Stimulated activated CD8-positive, alpha-beta memory T cell treated with anti-CD3 and anti-CD28 coated beads, Interleukin-4, amount 100 ng/mL, for 4 hours (primary cell): ENCODE results near the gene GRIK3.
"Not testable (repeated sequence)": the region's sequence is repeated elsewhere in the genome, so short reads cannot be mapped to it uniquely, and the experiment has no call there.

Source experiments
- DNase-seq, 2 donors: peaks; one replicate each; pipeline ENCODE4 v3.0.0-alpha.2; 2020; ENCODE audit warnings: low read depth in 2 of 2, low spot score in 1 of 2

The GRIK3 gene

DNA sequence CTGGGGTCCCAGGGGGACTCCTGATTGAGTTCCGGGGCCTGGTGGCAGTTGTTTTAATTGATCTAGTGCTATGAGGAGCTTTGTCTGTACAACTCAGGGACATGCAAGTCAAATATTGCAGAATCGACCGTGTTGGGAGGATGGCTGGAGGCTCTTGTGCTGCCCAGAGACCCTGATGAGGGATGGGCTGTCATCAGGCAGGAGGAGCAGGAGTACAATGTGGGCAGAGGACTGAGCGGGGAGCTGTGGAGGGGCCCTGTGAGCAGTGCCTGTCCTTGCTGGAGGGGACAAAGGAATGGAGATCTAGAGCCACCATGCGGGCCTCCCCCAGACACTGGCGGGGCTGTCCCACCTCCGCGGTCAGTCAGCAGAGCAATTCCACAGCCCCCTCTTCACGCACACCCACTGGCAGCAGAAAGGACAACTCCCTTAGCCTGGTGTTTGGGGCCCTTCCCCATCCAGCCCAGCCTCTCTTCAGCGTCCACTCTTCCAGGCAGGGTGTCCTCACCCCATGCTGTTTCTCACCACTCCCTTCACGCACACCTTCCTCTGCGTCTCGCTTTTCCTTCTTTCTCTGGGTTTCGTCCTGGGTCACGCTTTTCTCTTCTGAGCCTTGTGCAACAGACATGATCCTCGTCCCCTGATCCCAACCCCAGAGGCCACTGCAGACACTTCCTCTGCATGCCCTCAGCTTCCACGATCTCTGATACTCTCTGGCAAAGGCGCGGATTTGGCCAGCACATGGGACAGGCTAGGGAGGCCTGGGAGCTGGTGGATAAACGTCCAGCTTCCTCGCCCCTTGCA is 122.6 kb downstream of the GRIK3 start:
- no peak for DNase-seq

DNA sequence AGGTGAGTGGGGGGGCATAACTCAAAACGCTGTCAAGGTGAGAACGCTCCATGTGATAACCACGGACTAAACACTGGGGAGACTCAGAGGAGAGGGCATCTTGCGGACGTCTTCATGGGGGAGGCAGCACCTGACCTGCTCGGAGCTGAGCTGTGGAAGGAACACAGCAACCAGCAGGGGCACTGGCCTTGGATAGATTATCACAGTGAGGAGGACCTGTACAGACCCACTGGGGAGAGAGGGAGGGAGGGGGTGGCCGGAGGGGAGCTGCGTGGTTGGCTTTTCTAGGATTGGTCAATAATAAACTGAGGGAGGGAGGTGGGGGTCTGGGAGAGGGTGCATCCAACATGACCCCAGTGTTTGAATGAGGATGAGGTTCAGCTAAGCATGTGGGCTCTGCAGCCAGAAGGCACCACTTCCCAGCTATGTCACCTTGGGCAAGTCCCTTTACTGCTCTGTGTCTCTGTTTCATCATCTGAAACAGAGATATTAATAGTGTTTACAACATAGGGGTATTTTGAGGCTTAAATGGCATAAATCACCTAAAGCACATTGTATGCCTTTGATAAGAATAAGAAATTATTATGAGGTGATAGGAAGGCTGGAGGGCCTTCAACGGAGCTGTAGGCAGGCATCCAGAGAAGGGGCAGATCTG is 123.3 kb downstream of the GRIK3 start:
- DNase-seq: no peak

DNA sequence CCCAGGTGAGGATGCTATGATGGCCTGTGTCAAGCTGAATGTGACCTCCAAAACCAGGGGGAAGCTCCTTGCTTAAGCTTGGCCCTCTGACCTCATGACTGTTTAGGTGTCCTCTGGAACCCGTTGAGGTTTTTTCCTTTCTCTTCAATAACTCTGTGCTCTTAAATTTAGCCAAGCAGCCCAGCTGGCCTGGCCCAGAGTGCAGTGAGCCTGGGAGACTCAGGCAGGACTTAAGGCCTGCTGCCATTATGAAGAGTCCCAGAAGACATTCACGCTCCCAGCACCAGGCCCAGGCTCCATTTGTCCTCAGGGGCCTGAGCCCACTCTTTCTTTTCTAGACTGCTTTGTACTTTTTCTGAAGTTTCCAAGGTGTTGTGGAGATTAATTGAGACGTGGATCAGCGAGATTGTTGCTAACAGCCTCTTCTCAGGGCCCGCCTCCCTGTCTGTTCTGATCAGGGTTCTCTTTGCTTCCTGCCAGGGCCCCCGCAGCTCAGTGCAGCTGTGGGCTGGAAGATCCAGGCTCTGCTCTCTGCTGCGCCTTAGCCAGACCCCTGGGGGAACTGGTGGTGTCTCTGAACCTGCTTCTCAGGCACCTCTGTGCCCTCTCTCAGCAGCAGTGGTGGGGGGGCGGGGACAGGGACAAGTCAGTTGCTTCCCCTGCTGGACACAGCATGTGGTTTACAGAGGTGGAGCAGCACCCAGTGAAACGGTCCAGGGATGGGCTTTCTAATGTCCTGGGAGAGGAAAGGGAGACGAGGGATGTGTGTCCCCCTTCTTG is 124.2 kb downstream of the GRIK3 start:
- no peak for DNase-seq

DNA sequence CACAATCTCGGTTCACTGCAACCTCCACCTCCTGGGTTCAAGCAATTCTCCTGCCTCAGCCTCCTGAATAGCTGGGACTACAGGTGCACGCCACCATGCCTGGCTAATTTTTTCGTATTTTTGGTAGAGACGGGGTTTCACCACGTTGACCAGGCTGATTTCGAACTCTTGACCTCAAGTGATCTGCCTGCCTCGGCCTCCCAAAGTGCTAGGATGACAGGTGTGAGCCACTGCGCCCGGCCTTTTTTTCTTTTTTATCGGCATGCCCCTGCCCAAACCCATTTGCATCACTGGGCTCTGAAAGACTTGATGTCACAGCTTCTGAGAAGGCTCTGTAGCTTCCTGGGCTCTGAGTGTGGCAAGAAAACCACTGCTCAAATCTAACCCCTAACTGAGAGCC is 125.0 kb downstream of the GRIK3 start:
- not testable (repeated sequence) for DNase-seq

DNA sequence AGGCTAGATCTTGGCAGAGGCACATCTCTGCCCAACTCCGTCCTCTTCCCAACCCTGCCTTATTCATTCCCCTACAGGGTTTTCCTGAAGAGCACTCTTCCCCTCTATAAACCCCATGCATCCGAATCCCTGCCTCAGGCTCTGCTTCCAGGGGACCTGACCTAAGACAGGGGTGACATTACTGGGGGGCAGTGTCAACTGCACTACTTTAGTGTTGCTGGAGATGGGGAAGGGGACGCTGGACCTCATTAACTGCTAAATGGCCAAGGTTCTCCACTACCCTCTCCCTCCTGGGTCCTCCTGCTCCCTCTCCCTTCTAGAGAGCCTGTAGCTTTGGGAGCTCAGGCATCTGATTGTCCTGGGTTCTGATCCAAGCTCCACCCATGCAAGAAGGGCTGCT is 126.2 kb downstream of the GRIK3 start:
- no peak for DNase-seq

DNA sequence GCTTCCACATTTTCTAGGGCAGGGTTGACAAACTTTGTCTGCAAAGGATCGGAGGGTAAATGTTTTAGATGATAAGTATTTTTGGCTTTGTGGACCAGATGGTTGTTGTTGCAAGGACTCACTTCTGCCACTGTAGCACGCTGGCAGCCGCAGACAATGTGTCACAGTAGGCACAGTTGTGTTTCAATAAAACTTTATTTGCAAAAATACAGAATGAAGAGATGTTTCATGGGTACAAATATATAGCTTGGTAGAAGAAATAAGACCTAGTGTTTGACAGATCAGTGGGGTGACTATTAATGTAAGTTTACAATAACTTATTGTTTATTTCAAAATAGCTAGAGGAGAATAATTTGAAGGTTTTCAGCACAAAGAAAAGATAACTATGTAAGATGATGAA is 127.8 kb downstream of the GRIK3 start:
- no peak for DNase-seq

DNA sequence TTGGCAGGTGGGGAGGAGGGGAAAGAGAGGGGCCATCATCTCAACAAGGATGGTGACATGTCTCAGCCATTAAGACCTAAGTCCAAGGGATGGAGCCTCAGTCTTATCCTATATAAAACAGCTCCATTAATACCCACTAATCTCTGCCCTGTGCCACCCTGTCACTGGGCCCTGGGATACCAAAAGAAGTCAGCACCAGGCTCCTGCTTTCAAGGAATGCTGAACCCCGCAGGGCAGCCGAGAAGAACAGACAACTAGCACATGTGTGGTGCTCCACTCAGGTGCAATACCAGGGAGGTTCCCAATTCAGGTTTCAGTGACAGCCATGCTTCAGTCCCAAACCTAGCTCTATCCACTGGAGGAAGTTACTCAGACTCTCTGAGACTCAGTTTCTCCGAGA is 128.4 kb downstream of the GRIK3 start:
- no peak for DNase-seq

DNA sequence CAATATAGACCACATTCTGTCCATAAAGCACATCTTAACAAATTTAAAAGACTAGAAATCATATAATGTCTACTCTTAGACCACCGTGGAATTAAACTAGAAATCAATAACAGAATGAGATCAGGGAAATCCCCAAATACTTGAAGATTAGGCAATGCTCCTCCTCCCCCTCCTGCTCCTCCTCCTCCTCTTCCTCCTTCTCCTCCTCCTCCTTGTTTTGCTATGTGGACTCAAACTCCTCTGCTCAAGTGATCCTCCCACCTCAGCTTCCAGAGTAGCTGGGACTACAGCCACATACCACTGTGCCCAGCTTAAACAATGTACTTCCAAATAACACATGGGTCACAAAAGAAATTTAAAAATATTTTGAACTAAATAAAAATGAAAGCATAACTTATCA is 134.2 kb downstream of the GRIK3 start:
- no peak for DNase-seq

DNA sequence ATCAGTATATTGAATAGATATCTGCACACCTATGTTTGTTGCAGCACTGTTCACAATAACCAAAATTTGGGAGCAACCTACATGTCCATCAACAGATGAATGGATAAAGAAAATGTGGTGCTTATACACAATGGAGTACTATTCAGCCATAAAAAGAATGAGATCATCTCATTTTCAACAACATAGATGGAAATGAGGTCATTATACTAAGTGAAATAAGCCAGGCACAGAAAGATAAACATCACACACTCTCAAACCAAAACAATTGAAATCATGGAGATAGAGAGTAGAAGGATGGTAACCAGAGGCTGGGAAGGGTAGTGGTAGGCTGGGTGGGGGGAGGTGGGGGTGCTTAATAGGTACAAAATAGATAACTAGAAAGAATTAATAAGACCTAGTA is 136.5 kb downstream of the GRIK3 start:
- not testable (repeated sequence) for DNase-seq

DNA sequence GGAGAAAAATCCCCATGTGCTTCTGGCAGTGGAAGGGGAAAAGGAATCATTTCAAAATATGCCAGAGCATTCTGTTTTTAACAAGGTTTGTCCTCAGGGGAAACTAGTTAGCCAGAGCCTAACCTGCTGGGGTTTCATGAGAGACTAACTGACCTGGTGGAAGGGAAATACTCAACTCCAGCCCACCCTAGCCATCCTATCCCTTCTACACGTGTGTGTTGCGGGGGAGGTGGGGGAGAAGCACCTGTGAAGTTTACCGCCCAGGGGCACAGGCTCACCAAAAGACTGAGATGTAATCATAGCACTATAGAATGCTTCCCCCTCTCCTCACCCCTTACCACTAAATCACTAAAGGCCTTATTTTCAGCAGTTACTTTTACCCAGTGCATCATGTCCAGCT is 139.5 kb downstream of the GRIK3 start:
- no peak for DNase-seq

DNA sequence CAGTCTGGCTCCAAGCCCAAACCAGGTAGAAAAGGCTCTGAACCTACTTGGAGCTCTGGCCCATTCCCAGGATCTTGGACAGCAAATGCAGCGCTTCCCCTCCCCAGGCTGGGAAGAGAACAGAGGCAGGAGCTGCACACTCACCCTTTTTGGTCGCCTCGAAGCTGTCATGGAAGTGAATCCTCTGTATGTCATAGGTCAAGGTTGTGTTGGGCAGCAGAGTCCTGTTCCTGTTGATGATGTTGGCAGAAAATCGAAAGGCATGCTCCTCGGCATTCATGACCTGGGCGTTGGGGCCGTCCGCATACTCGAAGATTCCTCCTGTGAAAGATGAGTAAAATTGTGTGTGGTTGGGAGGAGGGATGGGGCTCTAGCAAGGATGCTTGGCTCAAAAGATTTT is 143.5 kb downstream of the GRIK3 start:
- DNase-seq: no peak

DNA sequence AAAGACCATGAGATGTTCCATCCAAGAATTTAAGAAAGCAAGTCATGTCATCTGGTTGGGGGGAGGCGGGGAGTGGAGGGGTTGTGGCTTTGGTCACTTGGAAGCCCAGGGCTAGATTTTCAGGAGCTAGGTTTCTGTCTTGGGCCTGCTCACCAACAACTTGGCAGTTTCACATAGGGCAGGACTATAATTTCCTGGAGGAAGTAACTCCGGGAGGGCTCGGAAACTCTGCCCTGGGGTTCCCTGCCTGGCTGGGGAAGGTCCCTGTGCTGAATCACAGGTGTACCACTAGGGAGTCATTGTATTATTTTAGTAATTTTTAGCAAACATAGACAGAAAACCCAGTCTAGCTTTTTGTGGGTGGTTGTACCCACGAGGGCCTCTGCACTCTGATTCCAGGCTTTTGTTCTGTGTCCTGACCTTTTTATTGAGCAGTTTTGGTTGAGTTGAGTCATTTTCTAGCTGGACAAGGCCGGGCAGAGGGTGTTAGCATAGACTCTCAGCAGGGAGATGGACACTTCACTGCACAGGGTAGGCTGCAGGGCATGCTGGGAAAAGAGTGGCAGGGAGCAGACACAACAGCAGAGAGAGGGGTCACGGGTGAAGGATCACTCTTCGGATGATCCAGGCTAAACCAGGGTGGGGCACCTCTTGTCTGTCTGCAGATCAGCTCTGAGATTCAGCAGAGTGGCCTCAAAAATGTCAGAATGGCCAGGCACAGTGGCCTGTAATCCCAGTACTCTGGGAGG is 144.7 kb downstream of the GRIK3 start:
- DNase-seq: no peak

DNA sequence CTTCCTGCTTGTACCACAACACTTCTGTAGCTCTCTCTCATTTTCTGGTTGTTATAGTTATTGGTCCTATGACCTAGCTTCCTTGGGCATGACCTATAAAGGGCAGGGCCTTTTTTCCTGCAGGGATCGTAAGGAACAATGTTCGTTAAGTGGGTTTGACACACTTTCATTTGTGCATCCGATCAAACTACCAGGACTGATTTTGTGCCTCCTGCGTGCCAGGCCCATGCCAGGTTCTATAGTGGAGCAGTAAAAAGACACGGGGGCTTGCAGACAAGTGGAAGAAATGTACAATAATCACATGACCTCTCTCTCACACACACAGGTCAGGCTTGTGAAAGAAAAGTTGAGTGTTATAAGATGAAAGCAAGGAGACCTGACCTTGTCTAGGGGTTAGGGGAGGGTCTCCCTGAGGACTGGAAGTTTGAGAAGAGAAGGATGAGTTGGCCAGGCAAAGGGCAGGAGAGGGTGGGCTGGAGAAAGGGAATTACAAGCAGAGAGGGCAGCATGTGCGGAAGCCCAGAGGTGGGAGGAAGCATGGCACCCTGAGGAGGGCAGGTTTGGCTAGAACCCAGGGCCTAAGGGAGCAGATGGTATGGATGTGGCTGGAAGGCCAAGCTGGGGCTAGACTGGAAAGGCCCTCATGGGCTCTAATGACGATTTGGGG is 145.4 kb downstream of the GRIK3 start:
- DNase-seq: no peak

DNA sequence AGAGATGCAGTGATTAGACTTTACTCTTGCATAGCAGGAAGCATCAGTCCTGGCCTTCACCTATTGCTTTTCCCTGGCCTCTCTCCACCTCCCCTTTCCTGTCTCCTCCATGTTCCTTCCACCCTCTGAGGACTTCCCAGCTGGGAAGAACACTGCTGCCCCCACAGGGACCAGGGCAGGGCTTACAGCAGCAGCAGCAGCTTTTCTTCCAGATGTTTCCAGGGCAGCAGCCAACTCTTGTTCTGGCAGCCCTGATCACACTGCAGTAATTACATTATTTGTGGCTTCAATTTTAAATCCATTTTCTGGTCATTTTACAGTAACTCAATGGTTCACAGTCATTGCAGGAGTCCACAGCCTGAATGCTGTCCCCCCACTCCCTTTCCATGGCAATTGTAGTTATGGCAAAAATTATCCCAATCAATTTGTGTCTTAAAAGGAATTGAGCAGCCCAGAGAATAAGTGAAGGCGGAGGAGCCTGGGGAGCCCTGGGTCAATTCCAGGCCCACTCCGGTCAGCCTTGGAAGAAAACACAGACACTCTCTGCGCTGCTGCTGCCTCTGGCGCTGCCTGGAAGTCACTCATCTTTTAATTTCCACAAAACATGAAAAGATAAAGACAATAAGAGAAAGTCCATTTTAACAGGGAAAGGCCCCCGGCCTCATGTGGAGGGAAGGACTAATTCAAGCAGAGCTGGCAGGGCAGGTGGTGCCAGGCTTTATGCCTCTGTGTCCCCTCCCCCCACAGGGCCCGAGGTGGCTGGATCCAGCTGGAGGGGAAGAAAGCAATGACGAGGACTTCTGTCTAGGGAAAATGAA is 148.6 kb downstream of the GRIK3 start:
- no peak for DNase-seq

DNA sequence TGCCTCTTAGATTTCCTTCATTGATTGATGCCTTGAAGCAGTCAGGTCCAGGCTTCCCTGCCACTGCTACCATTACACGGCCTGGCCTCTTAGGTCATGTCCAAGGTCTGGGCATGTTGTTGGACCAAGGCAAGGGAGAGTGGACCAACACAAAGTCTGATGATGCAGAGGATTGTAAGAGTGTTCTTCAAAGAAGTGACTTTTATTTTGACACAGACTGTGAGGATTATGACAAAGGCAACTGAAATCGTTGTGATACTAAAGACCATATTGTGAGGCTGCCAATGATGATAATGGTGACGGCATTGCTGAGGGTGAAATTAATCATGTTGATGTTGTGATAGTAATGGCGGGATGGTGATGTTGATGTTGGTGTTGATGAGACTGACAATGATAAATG is 149.5 kb downstream of the GRIK3 start:
- DNase-seq: no peak

DNA sequence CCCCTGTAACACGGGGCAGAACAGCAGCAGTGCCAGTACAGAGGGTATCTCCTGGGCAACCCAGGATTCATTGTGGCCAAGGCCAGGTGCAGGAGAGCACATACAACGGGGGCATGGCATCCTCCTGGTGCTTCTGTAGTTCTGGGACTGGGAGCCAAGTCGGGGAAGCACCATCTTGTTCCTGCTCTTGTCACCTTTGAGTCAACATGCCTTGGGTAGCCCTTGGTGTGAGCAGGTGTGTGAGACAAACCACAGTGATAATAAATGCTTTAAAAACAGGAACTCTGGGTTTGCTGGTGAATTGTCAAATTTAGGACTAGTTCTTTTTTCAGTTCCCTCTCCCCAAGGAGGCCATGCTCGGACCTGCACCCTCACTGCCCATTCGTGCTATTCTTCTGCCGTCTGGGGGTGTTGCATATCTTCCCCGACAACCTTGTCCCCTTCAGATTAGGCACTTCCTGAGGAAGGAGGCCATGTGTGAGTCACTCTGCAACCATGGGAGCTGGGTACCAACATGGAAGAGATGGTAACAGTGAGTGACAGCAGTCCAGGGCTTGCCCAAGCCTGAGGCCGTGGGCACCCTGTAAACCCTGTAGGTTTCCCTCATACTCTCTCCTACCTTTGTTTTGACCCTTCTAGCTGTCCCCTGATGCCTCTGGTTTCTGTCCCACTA is 150.2 kb downstream of the GRIK3 start:
- no peak for DNase-seq

DNA sequence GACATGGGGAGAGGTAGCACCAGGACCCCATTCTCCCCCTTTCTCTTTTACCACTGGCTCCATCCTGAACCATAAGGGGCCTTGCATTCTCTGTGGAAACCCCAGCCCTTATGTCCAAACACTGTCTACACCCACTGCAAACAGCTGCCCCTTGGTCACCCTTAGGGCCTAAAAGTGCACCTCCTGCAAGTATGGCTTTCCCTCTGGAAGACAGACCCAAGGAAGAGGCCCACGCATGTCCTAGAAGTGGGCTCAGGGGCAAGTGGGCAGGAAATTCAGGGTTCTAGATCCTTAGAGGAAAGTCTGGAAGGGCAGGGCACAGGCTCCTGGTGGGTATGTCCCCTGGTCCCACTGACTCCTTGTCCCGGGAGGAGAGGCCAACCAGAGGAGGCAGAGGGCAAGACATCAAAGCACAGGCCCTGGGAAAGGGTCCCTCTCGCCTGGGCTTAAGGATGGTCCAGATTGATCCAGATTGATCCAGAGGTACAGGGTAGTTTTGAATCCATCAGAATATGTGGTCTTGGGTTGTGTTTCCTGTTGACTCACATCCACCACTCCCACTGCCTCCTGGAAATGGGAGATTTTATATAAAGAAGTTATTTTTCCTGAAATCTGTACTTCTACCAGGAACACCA is 150.9 kb downstream of the GRIK3 start:
- DNase-seq: no peak

DNA sequence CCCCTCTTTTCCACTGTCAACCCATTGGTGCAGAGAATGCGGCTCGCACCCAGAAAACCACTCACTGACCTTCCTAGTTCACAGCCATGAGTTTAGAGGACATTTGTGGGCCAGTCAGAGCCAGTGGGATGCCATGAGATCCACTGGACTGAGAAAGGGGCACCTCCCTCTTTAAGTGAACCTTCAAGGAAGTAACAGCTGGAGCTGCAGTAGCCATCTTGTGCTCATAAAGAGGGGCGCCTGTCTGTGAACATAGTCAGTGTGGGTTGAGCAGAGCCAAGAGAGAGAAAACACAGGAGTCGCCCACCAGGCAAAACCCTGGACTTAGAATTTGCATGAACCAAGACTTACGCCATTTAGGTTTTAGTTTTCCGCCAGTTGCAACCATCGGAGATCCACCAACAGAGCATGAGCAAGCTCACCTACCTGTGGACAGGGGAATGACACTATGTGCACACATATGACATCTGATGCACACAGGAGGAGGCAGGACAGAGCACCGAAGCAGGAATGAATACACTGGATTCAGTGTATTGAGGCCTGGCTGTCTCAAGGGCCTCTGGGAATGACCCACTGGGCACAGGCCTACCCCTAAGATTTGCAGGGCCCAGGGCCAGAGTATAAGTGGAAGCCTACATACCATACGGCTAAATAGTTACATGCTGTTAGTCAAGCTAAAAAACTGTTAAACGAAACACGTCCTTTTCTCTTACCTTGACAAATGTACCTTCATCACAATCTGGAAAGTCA is 151.6 kb downstream of the GRIK3 start:
- DNase-seq: no peak
